K562 (cell line): ENCODE data around the gene CAMP. TPM values are rescaled to one million over a fixed set of nuclear protein-coding genes. Genes with fewer than 3 reads are reported as not detected.

ENCODE experiments used
- ATAC-seq: fragments of 200-7000 bp; cut with Tn5 transposase; 3 replicates; pipeline ENCODE4 v1.9.1; 2020; ENCODE audit warnings: moderate library complexity
- BruUV-seq: library from RNA; stranded (reverse); fragments of 400-500 nt; replicated peaks from 2 replicates; lab custom pipeline; 2021; lab: Mats Ljungman, UMichigan
- CTCF ChIA-PET: fragments of 300-600 bp; formaldehyde crosslinking; extraction: SDS; loops from one replicate; lab custom pipeline; 2021; ENCODE audit warnings: low intra/inter-chr PET ratio; lab: Yijun Ruan, JAX
- POLR2A ChIA-PET: fragments of 300-600, 350-650 bp; sonication (Branson Sonifier 250); formaldehyde crosslinking; extraction: SDS; loops from one replicate; lab custom pipeline; 2021; ENCODE audit warnings: antibody characterized with exemption, inconsistent platforms; lab: Yijun Ruan, JAX
- DNase-seq, 4 experiments: peaks; one replicate each; pipeline versions ENCODE4 v3.0.0 to v3.0.0-alpha.2; 2011 to 2018; ENCODE audit warnings: low spot score in 3 of 4, mixed read lengths in 3 of 4; ENCODE audit errors: extremely low read depth in 1 of 4
- FAIRE-seq: peaks from 2 replicates; lab custom pipeline; 2011; peaks lifted over from hg19 to GRCh38; lab: Jason Lieb, UNC
- H2AFZ ChIP-seq: 2 replicates; pipeline ENCODE4 v1.6.0; 2011; ENCODE audit warnings: low read depth, low read length, control low read depth, inconsistent platforms
- H3K27ac ChIP-seq: fragments of 200-600 bp; 3 replicates; pipeline ENCODE4 v1.8.0; 2011; ENCODE audit warnings: low read depth, mild to moderate bottlenecking, control low read depth, inconsistent platforms, low read length, moderate library complexity, mixed read lengths; ENCODE audit errors: extremely low read depth
- H3K27me3 ChIP-seq, 2 experiments: fragments of 300-600 bp in 1 of 2; 2 replicates in 1 of 2; 3 replicates in 1 of 2; pipeline versions ENCODE4 v1.6.0 to v1.8.0; 2011; ENCODE audit warnings: inconsistent platforms in 2 of 2, low read length in 2 of 2, mild to moderate bottlenecking in 1 of 2, mixed read lengths in 1 of 2, moderate library complexity in 1 of 2; ENCODE audit not compliant: control insufficient read depth in 2 of 2, insufficient read depth in 2 of 2
- H3K36me3 ChIP-seq: fragments of 300-600 bp; 3 replicates; pipeline ENCODE4 v1.8.0; 2011; ENCODE audit warnings: mild to moderate bottlenecking, low read length, inconsistent platforms; ENCODE audit not compliant: control insufficient read depth, insufficient read depth
- H3K4me1 ChIP-seq, 2 experiments: fragments of 200-600 bp in 1 of 2; replicated peaks in 1 of 2; 2 replicates in 1 of 2; 3 replicates in 1 of 2; pipeline versions ENCODE4 v1.5.1 to v1.8.0; 2011; ENCODE audit warnings: inconsistent platforms in 2 of 2, low read length in 2 of 2, mild to moderate bottlenecking in 1 of 2, mixed read lengths in 1 of 2, moderate library complexity in 1 of 2; ENCODE audit not compliant: control insufficient read depth in 2 of 2, insufficient read depth in 2 of 2
- H3K4me2 ChIP-seq: 2 replicates; pipeline ENCODE4 v1.6.1; 2011; ENCODE audit warnings: low read length, control low read depth, inconsistent platforms, mixed read lengths; ENCODE audit not compliant: insufficient read depth
- H3K4me3 ChIP-seq: fragments of 200-600 bp; sonication (generic), shearing (Covaris generic); 2 replicates; pipeline ENCODE4 v1.5.1; 2016; ENCODE audit warnings: control low read depth, inconsistent platforms
- H3K79me2 ChIP-seq: fragments of 200-600 bp; 3 replicates; pipeline ENCODE4 v1.8.0; 2011; ENCODE audit warnings: low read length, inconsistent platforms; ENCODE audit not compliant: control insufficient read depth, insufficient read depth
- H3K9ac ChIP-seq, 2 experiments: 2 replicates each; pipeline versions ENCODE4 v1.6.0 to v1.6.1; 2011; ENCODE audit warnings: low read depth in 2 of 2, low read length in 2 of 2, control low read depth in 1 of 2, inconsistent platforms in 1 of 2, mild to moderate bottlenecking in 1 of 2, mixed read lengths in 1 of 2; ENCODE audit not compliant: insufficient read depth in 1 of 2
- H3K9me1 ChIP-seq: one replicate; pipeline ENCODE4 v1.6.0; 2011; ENCODE audit warnings: inconsistent platforms, mild to moderate bottlenecking, low read length, moderate library complexity; ENCODE audit not compliant: control insufficient read depth, insufficient read depth
- H3K9me3 ChIP-seq: replicated peaks from 2 replicates; pipeline ENCODE4 v1.5.1; 2011; ENCODE audit warnings: low read depth, low read length, inconsistent platforms; ENCODE audit not compliant: control insufficient read depth, insufficient read depth
- H4K20me1 ChIP-seq: replicated peaks from 2 replicates; pipeline ENCODE4 v1.6.1; 2011; ENCODE audit warnings: low read length, inconsistent platforms, mixed read lengths; ENCODE audit not compliant: control insufficient read depth, insufficient read depth
- CEBPB ChIP-seq: fragments of 450-650 bp; IDR thresholded peaks from 2 replicates; pipeline ENCODE4 v1.6.1; 2016; ENCODE audit warnings: missing genetic modification characterization, missing compliant biosample characterization
- COPS2 ChIP-seq: fragments of 450-650 bp; conservative IDR thresholded peaks from 2 replicates; pipeline ENCODE4 v1.6.1; 2016; ENCODE audit warnings: mild to moderate bottlenecking, moderate library complexity
- ETS1 ChIP-seq: conservative IDR thresholded peaks from 2 replicates; pipeline ENCODE4 v1.6.1; 2011; ENCODE audit warnings: low read depth, mild to moderate bottlenecking, low read length; ENCODE audit not compliant: control insufficient read depth
- SRSF1 ChIP-seq: fragments of 200-400 bp; formaldehyde crosslinking; IDR thresholded peaks from 2 replicates; pipeline ENCODE4 v1.6.1; 2017; ENCODE audit warnings: mild to moderate bottlenecking, low read depth, low read length, moderate library complexity
- TAF7 ChIP-seq: fragments of 450-650 bp; IDR thresholded peaks from 2 replicates; pipeline ENCODE4 v1.6.1; 2016; ENCODE audit warnings: missing genetic modification characterization, missing compliant biosample characterization
- TCF7 ChIP-seq: sonication (generic); IDR thresholded peaks from 2 replicates; pipeline ENCODE4 v1.6.1; 2016; ENCODE audit warnings: antibody characterized with exemption, borderline replicate concordance
- WGBS: fragments of 100-300 bp; shearing (Covaris generic); methylation state at CpG from one replicate; pipeline ENCODE4 v1.1.6; 2016; ENCODE audit warnings: low coverage, mixed read lengths; ENCODE audit not compliant: insufficient coverage; ENCODE audit errors: missing lambda C conversion rate; 5-methylcytosine and 5-hydroxymethylcytosine counted together
- in situ Hi-C: fragments of 300-500 bp; cut with MboI; formaldehyde crosslinking; loops from 4 replicates; pipeline ENCODE4 v1.15.0; 2018; ENCODE audit warnings: inconsistent platforms, mixed read lengths
- intact Hi-C: fragments of 100-400 bp; cut with micrococcal nuclease; formaldehyde crosslinking; loops from 2 replicates; pipeline ENCODE4 v1.14.2; 2022
- polyA plus RNA-seq, 8 experiments: library from polyadenylated mRNA; depleted of rRNA in 4 of 8; stranded (reverse) in 5 of 8; unstranded in 3 of 8; fragments of >200 nt; fragmentation: Nextera tagmentation in 2 of 8; fragmentation: Illumina TruSeq in 1 of 8; extraction: Ambion mirVana in 2 of 8; extraction: Trizol in 1 of 8; gene quantifications; 2 replicates each; pipeline versions ENCODE4 v1.2.1 to v1.2.3, GENCODE V29; 2011 to 2014; ENCODE audit warnings: inconsistent platforms in 1 of 8, missing spikeins in 1 of 8
- total RNA-seq, 7 experiments: library from RNA; depleted of rRNA in 6 of 7; stranded (reverse); fragments of >200 nt in 6 of 7; fragmentation: Illumina TruSeq in 2 of 7; extraction: Trizol in 2 of 7; gene quantifications; 2 replicates each; pipeline versions ENCODE4 v1.2.1 to v1.2.3, GENCODE V29; 2011 to 2021; ENCODE audit warnings: low replicate concordance in 1 of 7

The CAMP gene
- total and polyA plus RNA-seq, 9 of the 15 experiments (the other 6 are each of a cell fraction or from before 2014, with no cell fraction given): 0.22 TPM; not detected in 8

GRCh38 chr3:48217449-48217848, 5.8 kb upstream of the CAMP start:
- TF ChIP-seq ETS1 (no peak), CEBPB (tag) (0 out of 2 replicates have a peak, but pooled peaks have one; percentile 33), SRSF1 (no peak), TCF7 (no peak), COPS2 (no peak), TAF7 (tag) (no peak)
- TF ChIP-seq, all 486 proteins: peak for 1
- no peak overlapping the region for H2AFZ ChIP-seq
- no peaks in the 10 kb centered on the region; a peak in 2 of 5 replicates for H3K27me3 ChIP-seq
- H3K36me3 ChIP-seq: no peaks in the 10 kb centered on the region
- no peaks in the 10 kb centered on the region for H3K9me1 ChIP-seq
- no peaks in the 10 kb centered on the region; a peak in 2 of 5 replicates for H3K4me1 ChIP-seq
- ChIA-PET CTCF (no interaction called here), POLR2A (no interaction called here)
- H3K4me3 ChIP-seq: no peak overlapping the region
- no peak overlapping the region for H3K27ac ChIP-seq
- H3K4me2 ChIP-seq: no peak overlapping the region
- no peaks in the 10 kb centered on the region for H3K9me3 ChIP-seq
- no peak overlapping the region; a peak in 1 of 4 replicates for H3K9ac ChIP-seq
- 28% methylated on average over 4 of the region's 4 CpGs for WGBS
- intact Hi-C loops: no loop called here
- in situ Hi-C loops: no loop called here
- BruUV-seq: no TSS peak
- no peak for FAIRE-seq
- H3K79me2 ChIP-seq: no peaks in the 10 kb centered on the region
- no peak for DNase-seq
- no peak for ATAC-seq
- no peaks in the 10 kb centered on the region for H4K20me1 ChIP-seq
